IPS-NIHi7 (cell line): Measurements from ENCODE around the gene ITFG1.

Experiments used
- DNase-seq: peaks from one replicate; pipeline ENCODE4 v3.0.0; 2012; ENCODE audit warnings: mixed read lengths; ENCODE audit errors: extremely low spot score

Gene ITFG1

GRCh38 chr16:47109361-47109760 is 351.5 kb downstream of the ITFG1 start:
- no peak for DNase-seq
